GM12865 (cell line): ENCODE results near the gene PIEZO2.

Experiments used
- DNase-seq: peaks from one replicate; pipeline ENCODE4 v3.0.0; 2010; ENCODE audit warnings: low read depth
- H3K4me3 ChIP-seq: 2 replicates; pipeline ENCODE4 v1.5.1; 2011; ENCODE audit warnings: mild to moderate bottlenecking, low read depth, low read length, control low read depth
- CTCF ChIP-seq: IDR thresholded peaks from 2 replicates; pipeline ENCODE4 v1.5.1; 2011; ENCODE audit warnings: low read length, control low read depth, low read depth, inconsistent platforms; ENCODE audit not compliant: insufficient read depth; ENCODE audit errors: missing control alignments

Gene PIEZO2

GRCh38 chr18:10787293-10787901 lies 362.0 kb downstream of the PIEZO2 start:
- peak; percentile 87 for TF ChIP-seq CTCF
- H3K4me3 ChIP-seq = no peak overlapping the region
- peak; percentile 96 for DNase-seq

DNA sequence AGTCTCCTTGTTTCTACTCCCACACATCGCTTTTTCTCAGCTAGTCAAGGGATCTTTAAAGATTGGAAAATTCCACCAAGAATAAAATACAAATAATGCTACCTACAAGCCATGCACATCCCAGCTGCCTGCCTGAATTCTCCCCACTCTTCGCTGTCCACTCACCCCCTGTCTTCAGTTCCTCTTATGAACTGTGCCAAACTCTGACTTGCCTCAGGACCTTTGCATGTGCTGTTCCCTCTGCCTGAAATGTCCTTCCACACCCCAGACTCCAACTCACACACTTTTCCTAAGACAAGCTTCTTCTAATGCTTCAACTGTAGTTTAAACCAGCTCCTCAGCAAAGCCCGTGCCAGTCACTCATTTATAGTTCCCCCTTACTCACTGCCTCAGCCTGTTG lies 363.6 kb downstream of the PIEZO2 start:
- no peak overlapping the region for H3K4me3 ChIP-seq
- no peak for TF ChIP-seq CTCF
- DNase-seq = no peak

DNA sequence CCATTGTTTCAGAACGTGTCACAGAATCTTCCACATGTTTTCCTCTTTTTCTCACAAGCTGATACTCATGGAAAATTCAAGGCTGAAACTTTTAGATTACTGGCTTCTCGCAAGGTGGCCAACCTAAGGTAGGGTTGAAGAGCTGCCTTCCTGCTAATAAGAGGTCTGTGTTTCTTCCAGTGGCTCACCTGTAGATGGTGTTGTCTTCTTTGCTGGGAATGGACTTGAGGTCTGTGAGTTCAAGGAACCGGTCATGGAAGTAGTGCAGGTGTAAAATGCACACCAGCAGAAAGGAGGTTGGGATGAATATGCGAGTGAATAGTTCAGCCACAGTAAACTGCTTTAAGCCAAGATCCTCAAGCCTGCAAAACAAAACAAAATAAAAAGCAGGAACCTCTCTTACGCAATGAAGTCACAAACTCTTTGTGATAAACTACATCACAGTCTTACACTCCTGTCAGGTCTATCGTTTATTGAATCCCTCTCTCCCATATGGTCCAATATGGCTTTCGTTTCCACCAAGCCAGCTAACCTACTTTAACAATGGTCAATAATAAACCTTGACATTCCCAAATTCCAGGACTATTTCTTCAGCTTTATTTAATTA lies 364.7 kb downstream of the PIEZO2 start:
- DNase-seq = no peak
- no peak for TF ChIP-seq CTCF
- no peak overlapping the region for H3K4me3 ChIP-seq

DNA sequence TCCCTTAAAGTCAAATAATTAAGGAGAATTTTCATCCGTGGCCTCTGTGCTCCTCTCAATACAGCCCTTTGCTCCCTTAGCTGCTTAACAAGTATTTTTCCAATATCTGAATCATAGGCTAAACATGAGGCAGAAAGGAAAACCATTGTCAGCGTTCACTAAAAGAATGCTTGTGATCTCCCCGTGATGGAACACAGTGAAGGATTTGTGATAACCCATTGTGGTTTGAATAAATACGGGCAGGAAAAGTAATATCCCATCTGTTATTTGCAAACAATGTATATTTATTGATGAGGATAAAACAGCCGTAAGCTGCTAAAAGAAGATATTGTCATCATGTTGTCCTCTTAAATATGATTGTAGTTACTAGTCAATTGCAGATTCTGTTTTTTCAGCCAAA lies 365.4 kb downstream of the PIEZO2 start:
- H3K4me3 ChIP-seq = no peak overlapping the region
- DNase-seq = no peak
- TF ChIP-seq CTCF = no peak

GRCh38 chr18:10776493-10776892 lies 372.9 kb downstream of the PIEZO2 start:
- no peak for DNase-seq
- TF ChIP-seq CTCF = no peak
- no peak overlapping the region for H3K4me3 ChIP-seq

DNA sequence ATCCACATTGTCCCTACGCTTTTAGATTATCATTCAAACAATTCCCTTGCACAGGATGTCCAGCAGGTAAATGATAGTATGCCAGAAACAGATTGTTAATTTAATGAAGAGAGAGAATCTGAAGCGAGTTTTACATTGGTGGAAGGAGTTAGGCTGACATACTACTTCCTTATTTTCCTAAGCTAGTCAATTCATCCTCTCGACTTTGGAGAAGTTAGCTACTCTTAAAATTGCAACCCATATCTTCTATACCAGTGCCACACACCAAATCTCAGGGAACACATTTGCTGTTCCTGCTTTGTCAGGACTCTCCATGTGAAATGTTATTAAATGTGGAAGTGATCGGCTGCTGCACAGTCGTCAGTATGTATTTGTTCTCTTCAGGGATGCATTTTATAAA lies 374.3 kb downstream of the PIEZO2 start:
- no peak for TF ChIP-seq CTCF
- no peak overlapping the region for H3K4me3 ChIP-seq
- no peak for DNase-seq

DNA sequence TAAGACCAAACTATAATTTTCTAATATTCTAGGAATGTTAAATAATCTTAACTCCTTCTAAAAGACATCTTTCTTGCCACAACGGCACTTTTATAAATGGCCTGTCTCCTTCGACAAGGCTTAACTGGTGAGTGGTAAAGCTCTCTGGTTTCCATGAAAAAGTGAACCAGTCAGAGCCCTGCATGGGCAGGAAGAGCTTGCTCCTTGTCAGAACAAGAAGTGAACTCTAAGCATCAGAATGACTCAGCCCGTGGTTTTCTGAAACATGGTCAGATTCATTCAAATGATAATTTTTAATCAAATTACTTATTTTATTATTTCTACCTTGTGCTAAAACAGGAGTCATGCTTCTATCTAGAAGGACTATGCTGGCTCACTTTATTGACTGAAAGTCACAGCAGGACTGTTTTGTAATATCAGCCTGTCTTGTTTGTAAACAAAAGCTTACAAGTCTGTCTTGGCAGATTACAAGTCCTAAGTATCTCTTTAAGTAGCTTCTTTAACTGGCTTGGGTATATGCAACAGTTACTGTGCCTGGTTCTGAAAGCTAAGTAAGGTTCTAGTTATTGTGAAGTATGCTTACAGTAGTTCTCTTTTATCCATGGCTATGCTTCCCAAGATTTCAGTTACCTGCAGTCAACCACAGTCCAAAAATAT lies 378.2 kb downstream of the PIEZO2 start:
- no peak for TF ChIP-seq CTCF
- H3K4me3 ChIP-seq = no peak overlapping the region
- peak; percentile 67 for DNase-seq
